Measurements from ENCODE around the gene EPS8L2. TPM values are rescaled to one million over a fixed set of nuclear protein-coding genes. Genes with fewer than 3 reads are reported as not detected.
"Not testable (repeated sequence)": the region's sequence is repeated elsewhere in the genome, so short reads cannot be mapped to it uniquely, and the experiment has no call there.

The EPS8L2 gene
- total RNA-seq, 1 donor from 2014 or later, result 3.0 TPM

GRCh38 chr11:724778-725386 lies 18.9 kb downstream of the EPS8L2 start:
- DNase-seq (ENCODE audit: low read depth in 2 of 2), result no peak

- DNase-seq (ENCODE audit: low read depth in 2 of 2), result no peak
Measured at GRCh38 chr11:725624-726202, 19.7 kb downstream of the EPS8L2 start.

- DNase-seq (ENCODE audit: low read depth in 2 of 2), result peak; percentile 48 to 58
Measured at GRCh38 chr11:726278-727220, 20.5 kb downstream of the EPS8L2 start.

GRCh38 chr11:727281-727701 lies 21.3 kb downstream of the EPS8L2 start:
- DNase-seq (ENCODE audit: low read depth in 2 of 2), result no peak

GRCh38 chr11:727859-728748 lies 22.1 kb downstream of the EPS8L2 start:
- DNase-seq (ENCODE audit: low read depth in 2 of 2), result peak in 1 of 2 donors; percentile 63

GRCh38 chr11:728901-729491 lies 23.0 kb downstream of the EPS8L2 start:
- DNase-seq (ENCODE audit: low read depth in 2 of 2), result no peak

GRCh38 chr11:729492-730074 lies 23.6 kb downstream of the EPS8L2 start:
- no peak for DNase-seq (ENCODE audit: low read depth in 2 of 2)

- no peak for DNase-seq (ENCODE audit: low read depth in 2 of 2)
Measured at GRCh38 chr11:733072-733471, 27.0 kb downstream of the EPS8L2 start.

- not testable (repeated sequence) for DNase-seq (ENCODE audit: low read depth in 2 of 2)
Measured at GRCh38 chr11:734541-734940, 28.5 kb downstream of the EPS8L2 start.

GRCh38 chr11:737366-737765 lies 31.3 kb downstream of the EPS8L2 start:
- no peak for DNase-seq (ENCODE audit: low read depth in 2 of 2)

- DNase-seq (ENCODE audit: low read depth in 2 of 2), result not testable (repeated sequence)
Measured at GRCh38 chr11:737899-738298, 31.9 kb downstream of the EPS8L2 start.

GRCh38 chr11:742156-742546 lies 36.1 kb downstream of the EPS8L2 start:
- DNase-seq (ENCODE audit: low read depth in 2 of 2), result no peak

- no peak for DNase-seq (ENCODE audit: low read depth in 2 of 2)
Measured at GRCh38 chr11:742571-743201, 36.7 kb downstream of the EPS8L2 start.

GRCh38 chr11:745428-745827 lies 39.4 kb downstream of the EPS8L2 start:
- DNase-seq (ENCODE audit: low read depth in 2 of 2), result no peak

GRCh38 chr11:746289-747157 lies 40.5 kb downstream of the EPS8L2 start:
- DNase-seq (ENCODE audit: low read depth in 2 of 2), result no peak

- peak; percentile 58 to 89 for DNase-seq (ENCODE audit: low read depth in 2 of 2)
Measured at GRCh38 chr11:747158-748006, 41.4 kb downstream of the EPS8L2 start, which contains the start of gene TALDO1. Gene TALDO1, plus strand, starts transcription at chr11:747464. Its CDS starts 18 bp downstream, at chr11:747482.

GRCh38 chr11:748007-748359 lies 42.0 kb downstream of the EPS8L2 start:
- DNase-seq (ENCODE audit: low read depth in 2 of 2), result peak in 1 of 2 donors; percentile 33

GRCh38 chr11:749731-750130 lies 43.7 kb downstream of the EPS8L2 start:
- no peak for DNase-seq (ENCODE audit: low read depth in 2 of 2)
